ENCODE measurements around the gene GNG8. TPM values are rescaled to one million over a fixed set of nuclear protein-coding genes. Genes with fewer than 3 reads are reported as not detected.

The GNG8 gene
- total and polyA plus RNA-seq, 9 of the 15 experiments (the other 6 are each of a cell fraction or from before 2014, with no cell fraction given) = 1.3 TPM; not detected in 8

DNA sequence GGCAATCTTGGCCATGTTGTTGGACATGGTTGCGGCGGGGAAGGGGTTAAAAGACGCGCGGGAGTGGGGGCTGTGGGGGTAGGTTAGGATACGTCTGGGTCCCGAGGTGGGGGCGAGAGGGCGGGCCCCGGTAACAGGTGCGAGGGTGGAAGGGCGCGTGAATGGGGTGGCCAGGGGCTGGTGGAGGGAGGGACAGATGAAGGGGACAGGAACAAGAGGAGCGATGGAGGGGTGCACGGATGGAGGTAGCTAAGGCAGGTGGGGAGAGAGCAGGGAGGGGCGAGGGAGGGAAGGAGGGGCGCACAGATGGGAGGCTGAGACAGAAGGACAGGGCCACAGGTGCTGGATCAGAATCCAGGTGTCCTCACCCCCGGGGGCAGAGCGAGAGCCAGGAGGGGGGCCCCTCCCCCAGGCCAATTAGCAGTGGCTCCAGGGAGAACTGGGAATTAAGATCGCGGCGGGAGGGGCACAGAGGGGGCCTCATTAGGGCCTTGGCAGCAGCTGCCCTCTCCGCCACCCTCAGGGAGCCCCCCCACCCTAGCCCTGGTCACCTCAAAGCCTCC is 1.3 kb downstream of the GNG8 start:
- in situ Hi-C loops (cut with MboI) = no loop called here
- DNase-seq (ENCODE audit: extremely low read depth in 1 of 4, low spot score in 3 of 4) (no peak), FAIRE-seq (no peak), ATAC-seq (no peak)
- ChIA-PET POLR2A (interaction anchor here (1.5 kb wide), 1 partner anchor 32 kb away, joined by 5 read pairs; no protein-coding TSS in a partner anchor), CTCF (ENCODE audit: low intra/inter-chr PET ratio) (no interaction called here)
- intact Hi-C loops (cut with micrococcal nuclease) = loop anchor here (1.0 kb wide), 1 partner anchor 17 kb away; no protein-coding TSS in a partner anchor
- Histone ChIP-seq H3K4me3 (peak overlapping the region; percentile 32), H3K27me3 (ENCODE audit: control insufficient read depth in 2 of 2, insufficient read depth in 2 of 2, low read length in 2 of 2) (no peaks in the 10 kb centered on the region), H3K4me1 (replicated peaks in 1 of 2; ENCODE audit: control insufficient read depth in 2 of 2, insufficient read depth in 2 of 2, low read length in 2 of 2) (peaks cover 36 to 74% of the 10 kb centered on the region in 2 experiments), H3K9me1 (ENCODE audit: control insufficient read depth, insufficient read depth, low read length) (no peaks in the 10 kb centered on the region), H4K20me1 (replicated peaks; ENCODE audit: control insufficient read depth, insufficient read depth, low read length) (no peaks in the 10 kb centered on the region), H3K9ac (ENCODE audit: insufficient read depth in 1 of 2, low read depth in 2 of 2, low read length in 2 of 2) (peak overlapping the region in 1 of 2 experiments; percentile 26; a peak in 2 of 4 replicates), H3K9me3 (replicated peaks; ENCODE audit: control insufficient read depth, insufficient read depth, low read depth, low read length) (no peaks in the 10 kb centered on the region), H3K4me2 (ENCODE audit: insufficient read depth, low read length) (peak overlapping the region; percentile 39), H2AFZ (ENCODE audit: low read depth, low read length) (no peak overlapping the region; the same call in 1 of the 2 replicates), H3K36me3 (ENCODE audit: control insufficient read depth, insufficient read depth, low read length) (no peaks in the 10 kb centered on the region), H3K79me2 (ENCODE audit: control insufficient read depth, insufficient read depth, low read length) (no peaks in the 10 kb centered on the region), H3K27ac (ENCODE audit: extremely low read depth, low read depth, low read length) (no peak overlapping the region)
- 1% methylated on average over 14 of the region's 23 CpGs for WGBS (ENCODE audit: insufficient coverage, low coverage, missing lambda C conversion rate)
- BruUV-seq (replicated peaks) = no TSS peak
- TF ChIP-seq POLR2G (IDR thresholded peaks at IDR 0.05; ENCODE audit: low read depth, low read length) (no peak), HDAC1 (IDR thresholded peaks at IDR 0.05) (peak in 1 of 2 experiments; percentile 44; a peak in 2 of 4 replicates), ZNF551 (CRISPR knock-in tag; IDR thresholded peaks at IDR 0.05) (no peak), KDM1A (IDR thresholded peaks at IDR 0.05) (peak in 1 of 2 experiments; percentile 28; a peak in 1 of 4 replicates), ZEB2 (IDR thresholded peaks at IDR 0.05) (0 out of 2 replicates have a peak, but pooled peaks have one; percentile 18), ZC3H4 (CRISPR knock-in tag; IDR thresholded peaks at IDR 0.05; ENCODE audit: borderline replicate concordance) (no peak), CBFA2T3 (IDR thresholded peaks at IDR 0.05) (0 out of 2 replicates have a peak, but pooled peaks have one; percentile 2), BRCA1 (IDR thresholded peaks at IDR 0.05) (no peak), BRCA1 (CRISPR knock-in tag; IDR thresholded peaks at IDR 0.05) (0 out of 2 replicates have a peak, but pooled peaks have one; percentile 61), ZSCAN29 (IDR thresholded peaks at IDR 0.05) (no peak)
- TF ChIP-seq, protein P1, sequence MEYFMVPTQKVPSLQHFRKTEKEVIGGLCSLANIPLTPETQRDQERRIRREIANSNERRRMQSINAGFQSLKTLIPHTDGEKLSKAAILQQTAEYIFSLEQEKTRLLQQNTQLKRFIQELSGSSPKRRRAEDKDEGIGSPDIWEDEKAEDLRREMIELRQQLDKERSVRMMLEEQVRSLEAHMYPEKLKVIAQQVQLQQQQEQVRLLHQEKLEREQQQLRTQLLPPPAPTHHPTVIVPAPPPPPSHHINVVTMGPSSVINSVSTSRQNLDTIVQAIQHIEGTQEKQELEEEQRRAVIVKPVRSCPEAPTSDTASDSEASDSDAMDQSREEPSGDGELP (CRISPR knock-in tag; IDR thresholded peaks at IDR 0.05; ENCODE audit: borderline replicate concordance) = no peak
- TF ChIP-seq, protein P2, sequence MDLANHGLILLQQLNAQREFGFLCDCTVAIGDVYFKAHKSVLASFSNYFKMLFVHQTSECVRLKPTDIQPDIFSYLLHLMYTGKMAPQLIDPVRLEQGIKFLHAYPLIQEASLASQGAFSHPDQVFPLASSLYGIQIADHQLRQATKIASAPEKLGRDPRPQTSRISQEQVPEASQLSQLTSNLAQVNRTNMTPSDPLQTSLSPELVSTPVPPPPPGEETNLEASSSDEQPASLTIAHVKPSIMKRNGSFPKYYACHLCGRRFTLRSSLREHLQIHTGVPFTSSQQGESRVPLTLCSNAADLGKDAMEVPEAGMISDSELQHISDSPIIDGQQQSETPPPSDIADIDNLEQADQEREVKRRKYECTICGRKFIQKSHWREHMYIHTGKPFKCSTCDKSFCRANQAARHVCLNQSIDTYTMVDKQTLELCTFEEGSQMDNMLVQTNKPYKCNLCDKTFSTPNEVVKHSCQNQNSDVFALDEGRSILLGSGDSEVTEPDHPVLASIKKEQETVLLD (IDR thresholded peaks at IDR 0.05) = peak; percentile 70
- TF ChIP-seq, protein P3, sequence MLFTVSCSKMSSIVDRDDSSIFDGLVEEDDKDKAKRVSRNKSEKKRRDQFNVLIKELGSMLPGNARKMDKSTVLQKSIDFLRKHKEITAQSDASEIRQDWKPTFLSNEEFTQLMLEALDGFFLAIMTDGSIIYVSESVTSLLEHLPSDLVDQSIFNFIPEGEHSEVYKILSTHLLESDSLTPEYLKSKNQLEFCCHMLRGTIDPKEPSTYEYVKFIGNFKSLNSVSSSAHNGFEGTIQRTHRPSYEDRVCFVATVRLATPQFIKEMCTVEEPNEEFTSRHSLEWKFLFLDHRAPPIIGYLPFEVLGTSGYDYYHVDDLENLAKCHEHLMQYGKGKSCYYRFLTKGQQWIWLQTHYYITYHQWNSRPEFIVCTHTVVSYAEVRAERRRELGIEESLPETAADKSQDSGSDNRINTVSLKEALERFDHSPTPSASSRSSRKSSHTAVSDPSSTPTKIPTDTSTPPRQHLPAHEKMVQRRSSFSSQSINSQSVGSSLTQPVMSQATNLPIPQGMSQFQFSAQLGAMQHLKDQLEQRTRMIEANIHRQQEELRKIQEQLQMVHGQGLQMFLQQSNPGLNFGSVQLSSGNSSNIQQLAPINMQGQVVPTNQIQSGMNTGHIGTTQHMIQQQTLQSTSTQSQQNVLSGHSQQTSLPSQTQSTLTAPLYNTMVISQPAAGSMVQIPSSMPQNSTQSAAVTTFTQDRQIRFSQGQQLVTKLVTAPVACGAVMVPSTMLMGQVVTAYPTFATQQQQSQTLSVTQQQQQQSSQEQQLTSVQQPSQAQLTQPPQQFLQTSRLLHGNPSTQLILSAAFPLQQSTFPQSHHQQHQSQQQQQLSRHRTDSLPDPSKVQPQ (CRISPR knock-in tag; IDR thresholded peaks at IDR 0.05; ENCODE audit: borderline replicate concordance) = no peak
- TF ChIP-seq, protein P4, sequence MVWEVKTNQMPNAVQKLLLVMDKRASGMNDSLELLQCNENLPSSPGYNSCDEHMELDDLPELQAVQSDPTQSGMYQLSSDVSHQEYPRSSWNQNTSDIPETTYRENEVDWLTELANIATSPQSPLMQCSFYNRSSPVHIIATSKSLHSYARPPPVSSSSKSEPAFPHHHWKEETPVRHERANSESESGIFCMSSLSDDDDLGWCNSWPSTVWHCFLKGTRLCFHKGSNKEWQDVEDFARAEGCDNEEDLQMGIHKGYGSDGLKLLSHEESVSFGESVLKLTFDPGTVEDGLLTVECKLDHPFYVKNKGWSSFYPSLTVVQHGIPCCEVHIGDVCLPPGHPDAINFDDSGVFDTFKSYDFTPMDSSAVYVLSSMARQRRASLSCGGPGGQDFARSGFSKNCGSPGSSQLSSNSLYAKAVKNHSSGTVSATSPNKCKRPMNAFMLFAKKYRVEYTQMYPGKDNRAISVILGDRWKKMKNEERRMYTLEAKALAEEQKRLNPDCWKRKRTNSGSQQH (CRISPR knock-in tag; IDR thresholded peaks at IDR 0.05) = peak; percentile 67; the same call in 1 of the 2 replicates

Measured in K562 (cell line).